Loucy (cell line): ENCODE results near the gene HOTAIR.

Experiments
- EZH2phosphoT487 ChIP-seq: fragments of 200-600 bp; IDR thresholded peaks from 2 replicates; pipeline ENCODE4 v1.6.1; 2018; ENCODE audit warnings: antibody characterized with exemption, mild to moderate bottlenecking, moderate library complexity, borderline replicate concordance
- TF ChIP-seq, protein P1 (sequence below): fragments of 200-600 bp; sonication (generic); conservative IDR thresholded peaks from 2 replicates; pipeline ENCODE4 v1.5.1; 2014; ENCODE audit warnings: mild to moderate bottlenecking, antibody characterized with exemption, low read length

- TF ChIP-seq, protein P1, sequence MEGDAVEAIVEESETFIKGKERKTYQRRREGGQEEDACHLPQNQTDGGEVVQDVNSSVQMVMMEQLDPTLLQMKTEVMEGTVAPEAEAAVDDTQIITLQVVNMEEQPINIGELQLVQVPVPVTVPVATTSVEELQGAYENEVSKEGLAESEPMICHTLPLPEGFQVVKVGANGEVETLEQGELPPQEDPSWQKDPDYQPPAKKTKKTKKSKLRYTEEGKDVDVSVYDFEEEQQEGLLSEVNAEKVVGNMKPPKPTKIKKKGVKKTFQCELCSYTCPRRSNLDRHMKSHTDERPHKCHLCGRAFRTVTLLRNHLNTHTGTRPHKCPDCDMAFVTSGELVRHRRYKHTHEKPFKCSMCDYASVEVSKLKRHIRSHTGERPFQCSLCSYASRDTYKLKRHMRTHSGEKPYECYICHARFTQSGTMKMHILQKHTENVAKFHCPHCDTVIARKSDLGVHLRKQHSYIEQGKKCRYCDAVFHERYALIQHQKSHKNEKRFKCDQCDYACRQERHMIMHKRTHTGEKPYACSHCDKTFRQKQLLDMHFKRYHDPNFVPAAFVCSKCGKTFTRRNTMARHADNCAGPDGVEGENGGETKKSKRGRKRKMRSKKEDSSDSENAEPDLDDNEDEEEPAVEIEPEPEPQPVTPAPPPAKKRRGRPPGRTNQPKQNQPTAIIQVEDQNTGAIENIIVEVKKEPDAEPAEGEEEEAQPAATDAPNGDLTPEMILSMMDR = no peak
- TF ChIP-seq EZH2phosphoT487 = no peak
These were observed 57.7 kb downstream of the HOTAIR start for GRCh38 chr12:53916788-53917655.
